HUES48 (cell line): ENCODE measurements around the gene CPPED1.

Source experiments
- H3K27ac ChIP-seq: one replicate; pipeline ENCODE4 v1.7.0; 2013; ENCODE audit warnings: low read depth, low read length, inconsistent platforms
- H3K27me3 ChIP-seq: 2 replicates; pipeline ENCODE4 v1.6.1; 2013; ENCODE audit warnings: mild to moderate bottlenecking, low read length; ENCODE audit not compliant: control insufficient read depth, insufficient read depth
- H3K36me3 ChIP-seq: 2 replicates; pipeline ENCODE4 v1.6.1; 2013; ENCODE audit warnings: low read length; ENCODE audit not compliant: control insufficient read depth, insufficient read depth
- H3K4me1 ChIP-seq: 2 replicates; pipeline ENCODE4 v1.6.1; 2013; ENCODE audit warnings: mild to moderate bottlenecking, low read length; ENCODE audit not compliant: control insufficient read depth, insufficient read depth
- H3K4me3 ChIP-seq: 2 replicates; pipeline ENCODE4 v1.5.1; 2013; ENCODE audit warnings: mild to moderate bottlenecking, low read depth, low read length
- H3K9ac ChIP-seq: 2 replicates; pipeline ENCODE4 v1.6.1; 2013; ENCODE audit warnings: mild to moderate bottlenecking, low read depth, low read length, moderate library complexity
- H3K9me3 ChIP-seq: 2 replicates; pipeline ENCODE4 v1.6.1; 2013; ENCODE audit warnings: low read length; ENCODE audit not compliant: control insufficient read depth, insufficient read depth

The CPPED1 gene

GRCh38 chr16:12753203-12754023 lies 50.3 kb downstream of the CPPED1 start:
- Histone ChIP-seq H3K36me3 (no peaks in the 10 kb centered on the region), H3K4me1 (no peaks in the 10 kb centered on the region), H3K4me3 (no peak overlapping the region), H3K9ac (no peak overlapping the region), H3K27me3 (no peaks in the 10 kb centered on the region), H3K9me3 (no peaks in the 10 kb centered on the region), H3K27ac (no peak overlapping the region)

GRCh38 chr16:12752159-12752558 lies 51.5 kb downstream of the CPPED1 start:
- Histone ChIP-seq H3K9me3 (no peaks in the 10 kb centered on the region), H3K27ac (no peak overlapping the region), H3K9ac (no peak overlapping the region), H3K36me3 (no peaks in the 10 kb centered on the region), H3K4me3 (no peak overlapping the region), H3K4me1 (no peaks in the 10 kb centered on the region), H3K27me3 (no peaks in the 10 kb centered on the region)

DNA sequence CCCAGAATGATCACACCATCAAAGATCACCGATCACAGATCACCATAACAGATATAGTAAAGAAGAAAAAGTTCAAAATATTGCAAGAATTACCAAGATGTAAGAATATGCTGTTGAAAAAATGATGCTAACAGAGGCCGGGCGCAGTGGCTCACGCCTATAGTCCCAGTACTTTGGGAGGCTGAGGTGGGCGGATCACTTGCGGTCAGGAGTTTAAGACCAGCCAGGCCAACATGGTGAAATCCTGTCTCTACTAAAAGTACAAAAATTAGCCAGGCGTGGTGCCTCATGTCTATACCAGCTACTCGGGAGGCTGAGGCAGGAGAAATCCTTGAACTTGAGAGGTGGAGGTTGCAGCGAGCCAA lies 53.2 kb downstream of the CPPED1 start:
- Histone ChIP-seq H3K27ac (no peak overlapping the region), H3K4me3 (no peak overlapping the region), H3K4me1 (no peaks in the 10 kb centered on the region), H3K36me3 (no peaks in the 10 kb centered on the region), H3K27me3 (no peaks in the 10 kb centered on the region), H3K9me3 (no peaks in the 10 kb centered on the region), H3K9ac (no peak overlapping the region)

DNA sequence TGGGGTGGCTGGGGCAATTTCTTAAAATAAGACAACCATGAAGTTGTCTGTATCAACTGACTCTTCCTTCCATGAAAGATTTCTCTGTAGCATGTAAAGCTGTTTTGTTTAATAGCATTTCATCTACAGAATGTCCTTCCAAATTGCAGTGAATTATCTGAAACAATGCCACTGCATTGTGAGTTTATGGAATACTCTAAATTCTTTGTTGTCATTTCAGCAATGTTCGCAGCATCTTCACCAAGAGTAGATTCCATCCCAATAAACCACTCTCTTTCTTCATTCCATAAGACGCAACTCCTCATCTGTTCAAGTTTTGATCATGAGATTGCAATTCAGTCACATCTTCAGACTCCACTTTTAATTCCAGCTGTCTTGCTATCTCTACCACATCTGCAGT lies 54.6 kb downstream of the CPPED1 start:
- Histone ChIP-seq H3K4me3 (no peak overlapping the region), H3K9ac (no peak overlapping the region)

DNA sequence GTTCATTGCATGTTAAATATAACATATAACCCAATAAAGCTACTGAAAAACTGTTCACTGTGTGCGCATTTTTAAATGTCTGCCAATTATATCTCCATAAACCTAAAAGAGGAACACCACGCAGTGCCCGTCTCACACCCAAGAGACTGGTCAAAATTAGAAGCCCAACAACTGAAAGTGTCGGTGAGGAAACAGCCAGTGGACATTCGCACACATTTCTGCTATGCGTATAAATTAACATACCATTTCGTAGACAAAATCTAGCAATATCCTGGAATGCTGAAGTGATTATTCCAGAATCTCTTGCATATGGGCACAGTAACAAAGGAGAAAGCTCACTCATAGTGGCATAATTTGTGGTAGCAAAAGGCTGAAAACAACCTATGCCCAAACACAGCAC lies 55.9 kb downstream of the CPPED1 start:
- Histone ChIP-seq H3K27me3 (no peaks in the 10 kb centered on the region), H3K4me3 (no peak overlapping the region), H3K27ac (no peak overlapping the region), H3K4me1 (no peaks in the 10 kb centered on the region), H3K9ac (no peak overlapping the region), H3K9me3 (no peaks in the 10 kb centered on the region), H3K36me3 (no peaks in the 10 kb centered on the region)

More for the DNA sequence above, 54.6 kb downstream of the CPPED1 start:
- Histone ChIP-seq H3K27ac (no peak overlapping the region), H3K36me3 (no peaks in the 10 kb centered on the region), H3K9me3 (no peaks in the 10 kb centered on the region), H3K27me3 (no peaks in the 10 kb centered on the region), H3K4me1 (no peaks in the 10 kb centered on the region)

GRCh38 chr16:12747261-12747660 lies 56.4 kb downstream of the CPPED1 start:
- Histone ChIP-seq H3K27ac (no peak overlapping the region), H3K9me3 (no peaks in the 10 kb centered on the region)

DNA sequence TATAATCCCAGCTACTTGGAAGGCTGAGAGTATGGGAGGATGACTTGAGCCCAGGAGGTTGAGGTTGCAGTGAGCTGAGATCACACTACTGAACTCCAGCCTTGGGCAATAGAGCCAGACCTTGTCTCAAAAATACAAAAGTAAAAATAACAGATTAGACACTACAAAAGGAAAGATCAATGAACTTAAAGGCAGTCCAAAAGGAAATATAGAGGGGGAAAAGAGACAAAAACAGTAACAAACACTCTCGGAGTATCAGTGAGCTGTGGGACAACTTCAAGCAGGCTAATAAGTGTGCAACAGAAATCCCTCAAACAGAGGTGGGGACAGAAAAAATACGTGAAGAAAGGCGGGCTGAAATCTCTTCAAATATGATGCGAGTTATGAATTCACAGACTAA lies 58.8 kb downstream of the CPPED1 start:
- no peaks in the 10 kb centered on the region for H3K9me3 ChIP-seq
- no peaks in the 10 kb centered on the region for H3K4me1 ChIP-seq
- no peak overlapping the region for H3K9ac ChIP-seq
- no peak overlapping the region for H3K27ac ChIP-seq
- H3K4me3 ChIP-seq, result no peak overlapping the region
- no peaks in the 10 kb centered on the region for H3K27me3 ChIP-seq
- no peaks in the 10 kb centered on the region for H3K36me3 ChIP-seq

More at GRCh38 chr16:12747261-12747660, 56.4 kb downstream of the CPPED1 start:
- Histone ChIP-seq H3K4me1 (no peaks in the 10 kb centered on the region), H3K27me3 (no peaks in the 10 kb centered on the region), H3K36me3 (no peaks in the 10 kb centered on the region), H3K4me3 (no peak overlapping the region), H3K9ac (no peak overlapping the region)

GRCh38 chr16:12742741-12743140 lies 60.9 kb downstream of the CPPED1 start:
- Histone ChIP-seq H3K9ac (no peak overlapping the region), H3K4me3 (no peak overlapping the region), H3K27me3 (no peaks in the 10 kb centered on the region), H3K27ac (no peak overlapping the region), H3K36me3 (no peaks in the 10 kb centered on the region), H3K4me1 (no peaks in the 10 kb centered on the region), H3K9me3 (no peaks in the 10 kb centered on the region)

- no peak overlapping the region for H3K27ac ChIP-seq
- H3K9me3 ChIP-seq, result no peaks in the 10 kb centered on the region
- no peak overlapping the region for H3K4me3 ChIP-seq
- no peaks in the 10 kb centered on the region for H3K27me3 ChIP-seq
- H3K4me1 ChIP-seq, result no peaks in the 10 kb centered on the region
- H3K9ac ChIP-seq, result no peak overlapping the region
- no peaks in the 10 kb centered on the region for H3K36me3 ChIP-seq
Observed at GRCh38 chr16:12740986-12741610, 62.6 kb downstream of the CPPED1 start.

GRCh38 chr16:12739738-12740137 lies 63.9 kb downstream of the CPPED1 start:
- H3K9me3 ChIP-seq, result no peaks in the 10 kb centered on the region
- H3K27me3 ChIP-seq, result no peaks in the 10 kb centered on the region
- H3K36me3 ChIP-seq, result no peaks in the 10 kb centered on the region
- no peaks in the 10 kb centered on the region for H3K4me1 ChIP-seq
- H3K27ac ChIP-seq, result no peak overlapping the region
- H3K4me3 ChIP-seq, result no peak overlapping the region
- no peak overlapping the region for H3K9ac ChIP-seq

DNA sequence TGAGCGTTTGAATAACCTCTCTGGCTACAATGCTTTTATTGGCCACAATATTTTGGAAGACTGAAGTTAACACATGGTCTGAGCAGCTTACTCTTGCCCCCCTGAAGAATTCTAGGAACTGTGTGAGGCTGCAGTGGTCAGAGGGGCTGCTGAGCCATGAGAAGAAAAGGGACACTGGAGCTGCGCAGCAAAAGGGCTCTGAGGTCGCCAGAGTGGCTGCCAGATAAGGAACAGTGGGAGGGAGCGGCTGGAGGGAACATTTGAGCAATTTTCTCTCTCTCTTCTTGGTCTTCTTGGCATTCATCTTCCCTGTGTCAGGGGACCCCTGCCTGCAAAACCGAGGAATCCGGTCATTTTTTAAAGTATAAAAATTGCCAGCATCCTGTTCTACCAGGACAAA lies 66.1 kb downstream of the CPPED1 start:
- Histone ChIP-seq H3K36me3 (no peaks in the 10 kb centered on the region), H3K27ac (no peak overlapping the region), H3K4me1 (no peaks in the 10 kb centered on the region), H3K9ac (no peak overlapping the region), H3K27me3 (no peaks in the 10 kb centered on the region), H3K9me3 (no peaks in the 10 kb centered on the region; the same call in 1 of the 2 replicates), H3K4me3 (no peak overlapping the region)
